ENCODE measurements around the gene ADAMTS12. TPM values are rescaled to one million over a fixed set of nuclear protein-coding genes. Genes with fewer than 3 reads are reported as not detected.

The ADAMTS12 gene
- total RNA-seq, 1 donor from 2014 or later: 10.4 TPM

GRCh38 chr5:33501899-33502298 is 389.9 kb downstream of the ADAMTS12 start:
- H3K9me3 Mint-ChIP-seq: no peaks in the 10 kb centered on the region
- no peaks in the 10 kb centered on the region for H3K36me3 Mint-ChIP-seq (ENCODE audit: low read depth)
- H3K4me3 Mint-ChIP-seq: no peak overlapping the region
- H3K27me3 Mint-ChIP-seq (ENCODE audit: low read depth): no peaks in the 10 kb centered on the region
- no peak for DNase-seq (ENCODE audit: low read depth, low spot score)
- peaks cover 12% of the 10 kb centered on the region for H3K4me1 Mint-ChIP-seq
- TF ChIP-seq CTCF (conservative IDR thresholded peaks at IDR 0.05): no peak
- no peak overlapping the region for H3K27ac Mint-ChIP-seq (ENCODE audit: unreplicated experiment)

GRCh38 chr5:33501260-33501659 is 390.5 kb downstream of the ADAMTS12 start:
- Mint-ChIP-seq H3K4me1 (peaks cover 12% of the 10 kb centered on the region), H3K27ac (ENCODE audit: unreplicated experiment) (no peak overlapping the region), H3K36me3 (ENCODE audit: low read depth) (no peaks in the 10 kb centered on the region), H3K4me3 (no peak overlapping the region), H3K9me3 (no peaks in the 10 kb centered on the region), H3K27me3 (ENCODE audit: low read depth) (no peaks in the 10 kb centered on the region)
- DNase-seq (ENCODE audit: low read depth, low spot score): no peak
- TF ChIP-seq CTCF (conservative IDR thresholded peaks at IDR 0.05): no peak

GRCh38 chr5:33494466-33494865 is 397.3 kb downstream of the ADAMTS12 start:
- Mint-ChIP-seq H3K27me3 (ENCODE audit: low read depth) (no peaks in the 10 kb centered on the region), H3K36me3 (ENCODE audit: low read depth) (no peaks in the 10 kb centered on the region), H3K4me3 (no peak overlapping the region), H3K9me3 (peaks cover 3% of the 10 kb centered on the region), H3K4me1 (peaks cover 24% of the 10 kb centered on the region), H3K27ac (ENCODE audit: unreplicated experiment) (no peak overlapping the region)
- no peak for TF ChIP-seq CTCF (conservative IDR thresholded peaks at IDR 0.05)
- no peak for DNase-seq (ENCODE audit: low read depth, low spot score)

GRCh38 chr5:33491941-33492340 is 399.8 kb downstream of the ADAMTS12 start:
- Mint-ChIP-seq H3K27ac (ENCODE audit: unreplicated experiment) (no peak overlapping the region), H3K4me1 (peaks cover 33% of the 10 kb centered on the region), H3K27me3 (ENCODE audit: low read depth) (no peaks in the 10 kb centered on the region), H3K36me3 (ENCODE audit: low read depth) (peaks cover 5% of the 10 kb centered on the region), H3K4me3 (no peak overlapping the region), H3K9me3 (peaks cover 9% of the 10 kb centered on the region)
- no peak for DNase-seq (ENCODE audit: low read depth, low spot score)
- no peak for TF ChIP-seq CTCF (conservative IDR thresholded peaks at IDR 0.05)

GRCh38 chr5:33490071-33490665 is 401.6 kb downstream of the ADAMTS12 start:
- DNase-seq (ENCODE audit: low read depth, low spot score): no peak
- no peak for TF ChIP-seq CTCF (conservative IDR thresholded peaks at IDR 0.05)
- Mint-ChIP-seq H3K36me3 (ENCODE audit: low read depth) (peaks cover 5% of the 10 kb centered on the region), H3K27me3 (ENCODE audit: low read depth) (no peaks in the 10 kb centered on the region), H3K27ac (ENCODE audit: unreplicated experiment) (no peak overlapping the region), H3K4me1 (peaks cover 42% of the 10 kb centered on the region), H3K4me3 (no peak overlapping the region), H3K9me3 (peaks cover 9% of the 10 kb centered on the region)

Measured in neural crest cell (in vitro differentiated cells).